ENCODE measurements around the gene CLPX.

GRCh38 chr15:65172531-65172930 lies 12.6 kb downstream of the CLPX start:
- TF ChIP-seq, protein P1, sequence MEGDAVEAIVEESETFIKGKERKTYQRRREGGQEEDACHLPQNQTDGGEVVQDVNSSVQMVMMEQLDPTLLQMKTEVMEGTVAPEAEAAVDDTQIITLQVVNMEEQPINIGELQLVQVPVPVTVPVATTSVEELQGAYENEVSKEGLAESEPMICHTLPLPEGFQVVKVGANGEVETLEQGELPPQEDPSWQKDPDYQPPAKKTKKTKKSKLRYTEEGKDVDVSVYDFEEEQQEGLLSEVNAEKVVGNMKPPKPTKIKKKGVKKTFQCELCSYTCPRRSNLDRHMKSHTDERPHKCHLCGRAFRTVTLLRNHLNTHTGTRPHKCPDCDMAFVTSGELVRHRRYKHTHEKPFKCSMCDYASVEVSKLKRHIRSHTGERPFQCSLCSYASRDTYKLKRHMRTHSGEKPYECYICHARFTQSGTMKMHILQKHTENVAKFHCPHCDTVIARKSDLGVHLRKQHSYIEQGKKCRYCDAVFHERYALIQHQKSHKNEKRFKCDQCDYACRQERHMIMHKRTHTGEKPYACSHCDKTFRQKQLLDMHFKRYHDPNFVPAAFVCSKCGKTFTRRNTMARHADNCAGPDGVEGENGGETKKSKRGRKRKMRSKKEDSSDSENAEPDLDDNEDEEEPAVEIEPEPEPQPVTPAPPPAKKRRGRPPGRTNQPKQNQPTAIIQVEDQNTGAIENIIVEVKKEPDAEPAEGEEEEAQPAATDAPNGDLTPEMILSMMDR (conservative IDR thresholded peaks at IDR 0.05; ENCODE audit: low read depth, low read length) = no peak
- TF ChIP-seq EZH2 (IDR thresholded peaks at IDR 0.05; ENCODE audit: low read length, unreplicated experiment) = no peak

All from PC-3 (cell line).